GM21619 (cell line): ENCODE results near the gene CREB3L1.

Experiments
- ATAC-seq: cut with Tn5 transposase; IDR thresholded peaks from one replicate; pipeline ENCODE4 v1.9.1; 2021; ENCODE audit not compliant: unreplicated experiment

The CREB3L1 gene

GRCh38 chr11:46363031-46363407 lies 85.6 kb downstream of the CREB3L1 start:
- no peak for ATAC-seq

- no peak for ATAC-seq
Measured at GRCh38 chr11:46363455-46364005, 86.1 kb downstream of the CREB3L1 start.

GRCh38 chr11:46364056-46364455 lies 86.6 kb downstream of the CREB3L1 start:
- ATAC-seq, result no peak

GRCh38 chr11:46364791-46365190 lies 87.3 kb downstream of the CREB3L1 start:
- no peak for ATAC-seq

GRCh38 chr11:46366260-46366659 lies 88.8 kb downstream of the CREB3L1 start:
- ATAC-seq, result no peak

- no peak for ATAC-seq
Measured at GRCh38 chr11:46366661-46367161, 89.2 kb downstream of the CREB3L1 start.

- peak; percentile 51 for ATAC-seq
Measured at GRCh38 chr11:46367244-46367915, 89.9 kb downstream of the CREB3L1 start.

- no peak for ATAC-seq
Measured at GRCh38 chr11:46367916-46368267, 90.4 kb downstream of the CREB3L1 start.

- ATAC-seq, result peak; percentile 46
Measured at GRCh38 chr11:46369458-46370152, 92.1 kb downstream of the CREB3L1 start.

- ATAC-seq, result no peak
Measured at GRCh38 chr11:46370253-46370652, 92.8 kb downstream of the CREB3L1 start.
